GM18951 (cell line): ENCODE data around the gene PLA2G3.

Source experiments
- POLR2A ChIP-seq: IDR thresholded peaks from 4 replicates; pipeline ENCODE4 v1.6.1; 2011; ENCODE audit warnings: mild to moderate bottlenecking; ENCODE audit not compliant: insufficient read length, insufficient read depth; ENCODE audit errors: extremely low read depth
- in situ Hi-C: fragments of 300-500 bp; cut with MboI; formaldehyde crosslinking; loops from one replicate; pipeline ENCODE4 v1.12.0; 2022; ENCODE audit warnings: low sequenced_read_pairs, mixed read lengths, inconsistent platforms; ENCODE audit not compliant: unreplicated experiment

Gene PLA2G3

GRCh38 chr22:31140746-31141145 is 438 bp upstream of the PLA2G3 start:
- TF ChIP-seq POLR2A = no peak

GRCh38 chr22:31139066-31139465 is 1.2 kb downstream of the PLA2G3 start:
- TF ChIP-seq POLR2A = no peak
- in situ Hi-C loops = no loop called here

More at GRCh38 chr22:31140746-31141145, 438 bp upstream of the PLA2G3 start:
- in situ Hi-C loops = no loop called here

- in situ Hi-C loops = no loop called here
Measured at GRCh38 chr22:31138126-31138525, 2.2 kb downstream of the PLA2G3 start.

GRCh38 chr22:31137721-31138120 is 2.6 kb downstream of the PLA2G3 start:
- in situ Hi-C loops = no loop called here

More at GRCh38 chr22:31138126-31138525, 2.2 kb downstream of the PLA2G3 start:
- no peak for TF ChIP-seq POLR2A

DNA sequence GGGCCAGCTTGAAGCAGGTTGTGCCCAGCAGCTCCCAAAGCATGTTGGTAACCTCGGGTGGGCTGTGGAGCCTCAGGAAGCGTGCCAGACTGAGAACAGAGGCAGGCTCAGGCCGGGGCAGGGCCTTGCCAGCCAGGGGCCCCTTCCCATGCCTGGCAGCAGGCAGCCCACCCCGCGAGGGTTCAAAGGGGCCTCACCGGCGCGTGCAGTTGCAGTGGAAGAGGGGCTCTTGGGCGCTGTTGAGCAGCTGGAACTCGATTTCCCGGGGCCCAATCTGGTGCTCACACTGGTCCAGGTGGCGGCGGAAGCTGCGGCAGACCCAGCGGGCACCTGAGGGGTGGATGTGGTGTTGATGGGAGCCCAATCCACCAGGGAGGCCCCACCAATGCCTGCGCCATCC is 3.6 kb downstream of the PLA2G3 start:
- in situ Hi-C loops = no loop called here
- TF ChIP-seq POLR2A = no peak

More at GRCh38 chr22:31137721-31138120, 2.6 kb downstream of the PLA2G3 start:
- no peak for TF ChIP-seq POLR2A

- in situ Hi-C loops = no loop called here
- TF ChIP-seq POLR2A = no peak
Measured at GRCh38 chr22:31136155-31136554, 4.2 kb downstream of the PLA2G3 start.

DNA sequence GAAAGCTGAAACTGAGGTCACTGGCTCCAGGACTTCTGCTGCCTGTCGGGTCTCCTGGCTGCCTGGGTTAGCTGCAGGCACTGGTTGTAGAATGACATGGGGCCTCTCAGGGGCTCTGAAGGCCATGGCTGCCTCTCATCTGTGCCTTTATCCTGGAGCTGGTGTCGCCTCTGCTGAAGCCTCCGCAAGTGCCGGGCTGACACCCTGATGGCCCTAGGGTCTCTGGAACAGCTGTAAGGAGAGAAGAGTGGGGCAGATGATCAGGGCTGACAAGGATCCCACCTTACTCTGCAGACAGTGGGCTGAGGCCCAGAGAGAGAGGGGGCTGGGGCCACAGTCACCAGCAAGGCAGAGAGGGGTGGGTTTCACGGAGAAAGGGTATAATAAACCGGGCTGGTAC is 4.6 kb downstream of the PLA2G3 start:
- TF ChIP-seq POLR2A = no peak
- in situ Hi-C loops = no loop called here

DNA sequence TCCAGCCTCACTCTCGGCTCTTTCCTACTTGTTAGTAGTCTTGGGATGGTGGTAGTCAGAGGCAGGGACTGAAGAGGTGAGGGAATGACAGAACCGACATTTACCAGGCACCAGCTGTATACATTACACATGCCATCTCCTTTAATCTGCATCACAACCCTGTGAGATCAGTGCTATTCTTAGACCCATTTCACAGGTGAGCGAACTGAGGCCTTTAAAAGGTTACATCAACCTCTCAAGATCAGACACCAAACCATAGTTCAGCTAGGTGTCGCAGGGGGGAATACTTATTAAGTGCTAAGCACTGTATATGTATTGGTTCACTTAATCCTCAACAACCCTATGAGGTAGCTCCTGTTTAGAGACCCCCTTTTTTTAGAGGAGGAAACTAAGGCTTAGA is 5.6 kb downstream of the PLA2G3 start:
- in situ Hi-C loops = no loop called here

GRCh38 chr22:31133911-31134310 is 6.4 kb downstream of the PLA2G3 start:
- no peak for TF ChIP-seq POLR2A
- in situ Hi-C loops = no loop called here

More for the DNA sequence above, 5.6 kb downstream of the PLA2G3 start:
- no peak for TF ChIP-seq POLR2A

DNA sequence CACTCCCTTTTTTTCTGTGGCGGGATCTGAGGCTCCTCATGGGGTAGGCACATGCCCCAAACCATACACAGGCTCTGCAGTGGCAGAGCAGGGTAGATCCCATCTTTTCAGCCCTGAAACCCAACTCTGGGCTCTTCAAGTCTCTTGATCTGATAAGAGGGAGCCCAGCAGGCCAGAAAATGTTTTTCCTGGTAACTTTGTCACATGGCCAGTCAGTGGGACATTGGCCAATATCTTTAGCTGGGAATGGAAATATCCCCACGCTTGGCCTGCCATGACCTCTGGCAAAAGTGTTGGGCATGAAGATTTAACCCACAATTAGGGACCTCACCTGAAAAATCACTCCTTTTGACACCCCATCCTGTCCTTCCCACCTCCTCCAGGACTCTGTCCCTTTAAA is 9.4 kb downstream of the PLA2G3 start:
- in situ Hi-C loops = no loop called here
- no peak for TF ChIP-seq POLR2A

GRCh38 chr22:31128156-31128555 is 12.2 kb downstream of the PLA2G3 start:
- TF ChIP-seq POLR2A = no peak
- in situ Hi-C loops = no loop called here

DNA sequence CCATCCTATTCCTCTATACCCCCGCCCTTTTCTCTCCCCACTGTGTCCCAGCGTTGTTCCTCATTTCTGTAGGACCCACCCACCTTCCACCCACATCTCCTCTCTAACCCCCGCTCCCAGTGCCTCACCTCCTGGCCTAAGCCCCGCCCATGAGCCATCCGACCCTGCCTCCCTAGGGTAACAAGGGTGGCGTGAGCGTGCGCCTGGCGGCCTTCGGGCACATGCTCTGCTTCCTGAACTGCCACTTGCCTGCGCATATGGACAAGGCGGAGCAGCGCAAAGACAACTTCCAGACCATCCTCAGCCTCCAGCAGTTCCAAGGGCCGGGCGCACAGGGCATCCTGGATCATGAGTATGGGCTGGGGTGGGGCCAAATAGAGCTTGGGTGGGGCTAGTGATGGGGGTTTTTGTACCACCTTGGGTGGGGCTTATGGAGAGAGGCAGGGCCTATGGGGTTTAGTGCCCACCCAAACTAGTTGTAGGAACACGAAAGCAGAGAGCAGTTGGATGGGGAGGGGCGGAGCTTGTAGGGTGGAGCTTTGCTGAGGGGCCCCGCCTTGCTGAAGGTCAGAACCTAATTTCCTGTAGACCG is 13.0 kb downstream of the PLA2G3 start:
- no peak for TF ChIP-seq POLR2A
- in situ Hi-C loops = no loop called here

- no peak for TF ChIP-seq POLR2A
- in situ Hi-C loops = no loop called here
Measured at GRCh38 chr22:31126869-31127175, 13.5 kb downstream of the PLA2G3 start.

- in situ Hi-C loops = no loop called here
- TF ChIP-seq POLR2A = no peak
Measured at GRCh38 chr22:31126128-31126868, 14.0 kb downstream of the PLA2G3 start.
